NB4 (cell line): ENCODE data around the gene OTUD3.

Source experiments
- CTCF ChIP-seq: IDR thresholded peaks from one replicate; pipeline ENCODE4 v1.5.1; 2012; ENCODE audit warnings: low read depth, low read length
- POLR2A ChIP-seq: IDR thresholded peaks from 2 replicates; pipeline ENCODE4 v1.6.1; 2011; ENCODE audit warnings: mild to moderate bottlenecking; ENCODE audit not compliant: insufficient read length; ENCODE audit errors: extremely low read depth
- TF ChIP-seq, protein P1 (sequence below): IDR thresholded peaks from 2 replicates; pipeline ENCODE4 v1.6.1; 2011; ENCODE audit warnings: low read depth, low read length

GRCh38 chr1:19907456-19907855, 25.3 kb downstream of the OTUD3 start:
- no peak for TF ChIP-seq CTCF
- TF ChIP-seq POLR2A = no peak
- TF ChIP-seq, protein P1, sequence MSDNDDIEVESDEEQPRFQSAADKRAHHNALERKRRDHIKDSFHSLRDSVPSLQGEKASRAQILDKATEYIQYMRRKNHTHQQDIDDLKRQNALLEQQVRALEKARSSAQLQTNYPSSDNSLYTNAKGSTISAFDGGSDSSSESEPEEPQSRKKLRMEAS = no peak
